Glutamatergic neuron (in vitro differentiated cells): ENCODE measurements around the gene CDR2L. TPM values are rescaled to one million over a fixed set of nuclear protein-coding genes. Genes with fewer than 3 reads are reported as not detected.

Experiments used
- DNase-seq: peaks from one replicate; pipeline ENCODE4 v3.0.0; 2022
- H3K27ac Mint-ChIP-seq: one replicate; pipeline ENCODE4 v1.8.0; 2020; ENCODE audit warnings: mild to moderate bottlenecking, mixed read lengths, inconsistent platforms; ENCODE audit not compliant: unreplicated experiment
- H3K27me3 Mint-ChIP-seq: one replicate; pipeline ENCODE4 v1.8.0; 2020; ENCODE audit warnings: mild to moderate bottlenecking, moderate library complexity, mixed read lengths, inconsistent platforms; ENCODE audit not compliant: unreplicated experiment
- H3K36me3 Mint-ChIP-seq: one replicate; pipeline ENCODE4 v1.8.0; 2020; ENCODE audit warnings: mild to moderate bottlenecking, mixed read lengths, inconsistent platforms; ENCODE audit not compliant: unreplicated experiment
- H3K4me1 Mint-ChIP-seq: one replicate; pipeline ENCODE4 v1.8.0; 2020; ENCODE audit warnings: mild to moderate bottlenecking, low read depth, mixed read lengths, inconsistent platforms; ENCODE audit not compliant: unreplicated experiment
- H3K4me3 Mint-ChIP-seq: one replicate; pipeline ENCODE4 v1.8.0; 2020; ENCODE audit warnings: mild to moderate bottlenecking, mixed read lengths, inconsistent platforms; ENCODE audit not compliant: unreplicated experiment
- H3K9me3 Mint-ChIP-seq: one replicate; pipeline ENCODE4 v1.8.0; 2020; ENCODE audit warnings: mild to moderate bottlenecking, moderate library complexity, mixed read lengths, inconsistent platforms; ENCODE audit not compliant: unreplicated experiment
- total RNA-seq: library from RNA; stranded (reverse); fragmentation: NEBNext Ultra II Directional; extraction: Animal tissue kit (Norgen Biotek cat#: 25700); gene quantifications from one replicate; pipeline ENCODE4 v1.2.1, GENCODE V29; 2021; ENCODE audit not compliant: unreplicated experiment
- TF ChIP-seq, protein P1 (sequence below): fragments of 200-600 bp; sonication (generic); IDR thresholded peaks from one replicate; pipeline ENCODE4 v1.5.0; 2021; ENCODE audit not compliant: partially characterized antibody, unreplicated experiment

Gene CDR2L
- total RNA-seq, 1 donor from 2014 or later, result 59.4 TPM

- Mint-ChIP-seq H3K4me1 (peaks cover 5% of the 10 kb centered on the region), H3K9me3 (peaks cover 6% of the 10 kb centered on the region), H3K27ac (no peak overlapping the region), H3K36me3 (no peaks in the 10 kb centered on the region), H3K4me3 (peak overlapping the region; percentile 16), H3K27me3 (peaks cover 4% of the 10 kb centered on the region)
- no peak for DNase-seq
- TF ChIP-seq, protein P1, sequence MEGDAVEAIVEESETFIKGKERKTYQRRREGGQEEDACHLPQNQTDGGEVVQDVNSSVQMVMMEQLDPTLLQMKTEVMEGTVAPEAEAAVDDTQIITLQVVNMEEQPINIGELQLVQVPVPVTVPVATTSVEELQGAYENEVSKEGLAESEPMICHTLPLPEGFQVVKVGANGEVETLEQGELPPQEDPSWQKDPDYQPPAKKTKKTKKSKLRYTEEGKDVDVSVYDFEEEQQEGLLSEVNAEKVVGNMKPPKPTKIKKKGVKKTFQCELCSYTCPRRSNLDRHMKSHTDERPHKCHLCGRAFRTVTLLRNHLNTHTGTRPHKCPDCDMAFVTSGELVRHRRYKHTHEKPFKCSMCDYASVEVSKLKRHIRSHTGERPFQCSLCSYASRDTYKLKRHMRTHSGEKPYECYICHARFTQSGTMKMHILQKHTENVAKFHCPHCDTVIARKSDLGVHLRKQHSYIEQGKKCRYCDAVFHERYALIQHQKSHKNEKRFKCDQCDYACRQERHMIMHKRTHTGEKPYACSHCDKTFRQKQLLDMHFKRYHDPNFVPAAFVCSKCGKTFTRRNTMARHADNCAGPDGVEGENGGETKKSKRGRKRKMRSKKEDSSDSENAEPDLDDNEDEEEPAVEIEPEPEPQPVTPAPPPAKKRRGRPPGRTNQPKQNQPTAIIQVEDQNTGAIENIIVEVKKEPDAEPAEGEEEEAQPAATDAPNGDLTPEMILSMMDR, result no peak
These were observed 61.6 kb downstream of the CDR2L start for GRCh38 chr17:75049057-75049456.

GRCh38 chr17:75049706-75050105, 62.3 kb downstream of the CDR2L start:
- Mint-ChIP-seq H3K27ac (no peak overlapping the region), H3K27me3 (peaks cover 4% of the 10 kb centered on the region), H3K36me3 (no peaks in the 10 kb centered on the region), H3K4me1 (peaks cover 5% of the 10 kb centered on the region), H3K9me3 (peaks cover 6% of the 10 kb centered on the region), H3K4me3 (no peak overlapping the region)
- DNase-seq, result no peak
- TF ChIP-seq, protein P1, result no peak

DNA sequence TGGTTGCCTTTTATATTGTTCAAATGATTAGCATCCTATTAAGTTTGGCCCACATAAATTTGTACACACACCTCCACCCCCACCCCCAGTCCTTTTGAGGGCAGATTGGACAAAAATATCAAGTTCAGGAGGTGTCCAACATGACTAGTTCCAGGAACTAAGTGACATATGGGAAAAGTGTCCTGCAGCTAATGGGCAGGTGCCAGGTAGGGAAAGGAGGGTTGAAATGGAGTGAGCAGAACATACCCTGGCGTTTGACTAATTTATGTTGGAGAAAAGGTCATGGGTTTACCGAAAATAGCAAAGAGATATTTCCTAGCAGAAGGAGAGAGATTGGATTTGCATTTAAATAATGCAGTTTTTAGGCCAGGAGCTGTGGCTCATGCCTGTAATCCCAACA, 64.5 kb downstream of the CDR2L start:
- Mint-ChIP-seq H3K36me3 (peaks cover 4% of the 10 kb centered on the region), H3K4me3 (no peak overlapping the region), H3K4me1 (peaks cover 3% of the 10 kb centered on the region), H3K27me3 (peaks cover 4% of the 10 kb centered on the region), H3K27ac (no peak overlapping the region), H3K9me3 (no peaks in the 10 kb centered on the region)
- TF ChIP-seq, protein P1, result no peak
- no peak for DNase-seq

Other genes with a start within 250 kb of the CDR2L start
- gene NHERF1, start 239.0 kb upstream of the CDR2L start, total RNA-seq, result 26.9 TPM
- 67.8 TPM for gene NAT9, start 211.3 kb upstream of the CDR2L start, total RNA-seq
- 0.12 TPM for gene GRIN2C, start 127.7 kb upstream of the CDR2L start, total RNA-seq
- 12.1 TPM for gene FDXR, start 114.6 kb upstream of the CDR2L start, total RNA-seq
- gene FADS6, start 94.0 kb upstream of the CDR2L start, total RNA-seq, result not detected
- 0.12 TPM for gene USH1G, start 64.4 kb upstream of the CDR2L start, total RNA-seq
- not detected for gene OTOP2, start 63.4 kb upstream of the CDR2L start, total RNA-seq
- gene OTOP3, start 51.7 kb upstream of the CDR2L start, total RNA-seq, result not detected
- 106 TPM for gene HID1, start 14.9 kb upstream of the CDR2L start, total RNA-seq
- 22.2 TPM for gene MRPL58, start 25.0 kb downstream of the CDR2L start, total RNA-seq
- 139 TPM for gene ATP5PD, start 59.3 kb downstream of the CDR2L start, total RNA-seq
- 23.4 TPM for gene KCTD2, start 59.6 kb downstream of the CDR2L start, total RNA-seq
- 1.1 TPM for gene SLC16A5, start 100.3 kb downstream of the CDR2L start, total RNA-seq
- gene ARMC7, start 122.3 kb downstream of the CDR2L start, total RNA-seq, result 9.9 TPM
- 40.4 TPM for gene NT5C, start 144.1 kb downstream of the CDR2L start, total RNA-seq
- gene JPT1, start 166.9 kb downstream of the CDR2L start, total RNA-seq, result 642 TPM
- 625 TPM for gene SUMO2, start 195.3 kb downstream of the CDR2L start, total RNA-seq
- 58.9 TPM for gene NUP85, start 218.0 kb downstream of the CDR2L start, total RNA-seq